Neutrophil (primary cell): ENCODE data around the gene PLSCR1.

ENCODE experiments used
- H3K27ac ChIP-seq: fragments of 200-600 bp; sonication (generic); 2 replicates; pipeline ENCODE4 v1.5.1; 2016; ENCODE audit warnings: mild to moderate bottlenecking, moderate library complexity
- H3K27me3 ChIP-seq: fragments of 200-600 bp; sonication (generic); 2 replicates; pipeline ENCODE4 v1.6.0; 2016; ENCODE audit warnings: mild to moderate bottlenecking
- H3K36me3 ChIP-seq: fragments of 200-600 bp; sonication (generic); 2 replicates; pipeline ENCODE4 v1.5.1; 2017
- H3K4me1 ChIP-seq, 2 experiments: fragments of 200-600 bp in 1 of 2; sonication (generic) in 1 of 2; 1 replicate in 1 of 2; 2 replicates in 1 of 2; pipeline versions ENCODE4 v1.5.1 to v1.6.1; 2013 to 2016; ENCODE audit warnings: low read depth in 1 of 2, low read length in 1 of 2, mild to moderate bottlenecking in 1 of 2, moderate library complexity in 1 of 2; ENCODE audit not compliant: control insufficient read depth in 1 of 2, insufficient read depth in 1 of 2
- H3K4me3 ChIP-seq, 2 experiments: fragments of 200-600 bp in 1 of 2; sonication (generic) in 1 of 2; 1 replicate in 1 of 2; 2 replicates in 1 of 2; pipeline ENCODE4 v1.5.1; 2013 to 2016; ENCODE audit warnings: low read depth in 1 of 2, low read length in 1 of 2, mild to moderate bottlenecking in 1 of 2, moderate library complexity in 1 of 2
- H3K9me3 ChIP-seq: fragments of 200-600 bp; sonication (generic); 2 replicates; pipeline ENCODE4 v1.5.1; 2016
- TF ChIP-seq, protein P1 (sequence below): fragments of 200-600 bp; sonication (generic); IDR thresholded peaks from 2 replicates; pipeline ENCODE4 v1.5.1; 2016; ENCODE audit warnings: antibody characterized with exemption

The PLSCR1 gene

DNA sequence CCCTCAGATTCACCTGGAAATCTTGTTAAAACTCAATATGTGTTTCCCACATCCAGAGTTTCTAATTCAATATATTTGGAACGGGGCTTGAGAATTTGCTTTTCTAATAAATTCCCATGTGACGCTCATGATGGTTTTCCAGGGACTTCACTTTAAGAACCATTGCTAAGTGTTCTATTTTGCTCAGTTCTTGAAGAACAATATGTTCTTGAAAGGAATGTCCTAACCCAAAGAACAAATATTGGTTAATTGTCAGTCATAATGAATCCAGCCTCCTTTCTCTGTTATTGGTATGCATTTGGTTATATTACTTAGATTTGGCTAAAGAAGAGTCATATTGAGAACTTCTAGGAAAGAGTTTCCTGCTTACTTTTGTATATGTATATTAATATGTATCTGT lies 70.7 kb downstream of the PLSCR1 start:
- H3K4me3 ChIP-seq: no peak overlapping the region
- H3K9me3 ChIP-seq: no peaks in the 10 kb centered on the region
- H3K27me3 ChIP-seq: peaks cover 9% of the 10 kb centered on the region
- H3K27ac ChIP-seq: no peak overlapping the region
- no peaks in the 10 kb centered on the region for H3K36me3 ChIP-seq
- H3K4me1 ChIP-seq: peaks cover 2 to 4% of the 10 kb centered on the region in 2 experiments
- TF ChIP-seq, protein P1, sequence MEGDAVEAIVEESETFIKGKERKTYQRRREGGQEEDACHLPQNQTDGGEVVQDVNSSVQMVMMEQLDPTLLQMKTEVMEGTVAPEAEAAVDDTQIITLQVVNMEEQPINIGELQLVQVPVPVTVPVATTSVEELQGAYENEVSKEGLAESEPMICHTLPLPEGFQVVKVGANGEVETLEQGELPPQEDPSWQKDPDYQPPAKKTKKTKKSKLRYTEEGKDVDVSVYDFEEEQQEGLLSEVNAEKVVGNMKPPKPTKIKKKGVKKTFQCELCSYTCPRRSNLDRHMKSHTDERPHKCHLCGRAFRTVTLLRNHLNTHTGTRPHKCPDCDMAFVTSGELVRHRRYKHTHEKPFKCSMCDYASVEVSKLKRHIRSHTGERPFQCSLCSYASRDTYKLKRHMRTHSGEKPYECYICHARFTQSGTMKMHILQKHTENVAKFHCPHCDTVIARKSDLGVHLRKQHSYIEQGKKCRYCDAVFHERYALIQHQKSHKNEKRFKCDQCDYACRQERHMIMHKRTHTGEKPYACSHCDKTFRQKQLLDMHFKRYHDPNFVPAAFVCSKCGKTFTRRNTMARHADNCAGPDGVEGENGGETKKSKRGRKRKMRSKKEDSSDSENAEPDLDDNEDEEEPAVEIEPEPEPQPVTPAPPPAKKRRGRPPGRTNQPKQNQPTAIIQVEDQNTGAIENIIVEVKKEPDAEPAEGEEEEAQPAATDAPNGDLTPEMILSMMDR: no peak

GRCh38 chr3:146472611-146473010 lies 71.8 kb downstream of the PLSCR1 start:
- Histone ChIP-seq H3K27ac (no peak overlapping the region), H3K9me3 (no peaks in the 10 kb centered on the region), H3K36me3 (no peaks in the 10 kb centered on the region), H3K4me1 (peaks cover 2 to 4% of the 10 kb centered on the region in 2 experiments), H3K4me3 (no peak overlapping the region), H3K27me3 (peaks cover 9% of the 10 kb centered on the region)
- TF ChIP-seq, protein P1: no peak

GRCh38 chr3:146471012-146471411 lies 73.4 kb downstream of the PLSCR1 start:
- TF ChIP-seq, protein P1: no peak
- H3K27me3 ChIP-seq: peaks cover 9% of the 10 kb centered on the region
- H3K4me1 ChIP-seq: peaks cover 2 to 4% of the 10 kb centered on the region in 2 experiments
- no peaks in the 10 kb centered on the region for H3K9me3 ChIP-seq
- H3K4me3 ChIP-seq: no peak overlapping the region
- no peaks in the 10 kb centered on the region for H3K36me3 ChIP-seq
- no peak overlapping the region for H3K27ac ChIP-seq

GRCh38 chr3:146470425-146470990 lies 73.9 kb downstream of the PLSCR1 start:
- Histone ChIP-seq H3K4me1 (peaks cover 2 to 4% of the 10 kb centered on the region in 2 experiments), H3K27me3 (peaks cover 9% of the 10 kb centered on the region), H3K36me3 (no peaks in the 10 kb centered on the region), H3K9me3 (no peaks in the 10 kb centered on the region), H3K4me3 (no peak overlapping the region), H3K27ac (no peak overlapping the region)
- TF ChIP-seq, protein P1: no peak

DNA sequence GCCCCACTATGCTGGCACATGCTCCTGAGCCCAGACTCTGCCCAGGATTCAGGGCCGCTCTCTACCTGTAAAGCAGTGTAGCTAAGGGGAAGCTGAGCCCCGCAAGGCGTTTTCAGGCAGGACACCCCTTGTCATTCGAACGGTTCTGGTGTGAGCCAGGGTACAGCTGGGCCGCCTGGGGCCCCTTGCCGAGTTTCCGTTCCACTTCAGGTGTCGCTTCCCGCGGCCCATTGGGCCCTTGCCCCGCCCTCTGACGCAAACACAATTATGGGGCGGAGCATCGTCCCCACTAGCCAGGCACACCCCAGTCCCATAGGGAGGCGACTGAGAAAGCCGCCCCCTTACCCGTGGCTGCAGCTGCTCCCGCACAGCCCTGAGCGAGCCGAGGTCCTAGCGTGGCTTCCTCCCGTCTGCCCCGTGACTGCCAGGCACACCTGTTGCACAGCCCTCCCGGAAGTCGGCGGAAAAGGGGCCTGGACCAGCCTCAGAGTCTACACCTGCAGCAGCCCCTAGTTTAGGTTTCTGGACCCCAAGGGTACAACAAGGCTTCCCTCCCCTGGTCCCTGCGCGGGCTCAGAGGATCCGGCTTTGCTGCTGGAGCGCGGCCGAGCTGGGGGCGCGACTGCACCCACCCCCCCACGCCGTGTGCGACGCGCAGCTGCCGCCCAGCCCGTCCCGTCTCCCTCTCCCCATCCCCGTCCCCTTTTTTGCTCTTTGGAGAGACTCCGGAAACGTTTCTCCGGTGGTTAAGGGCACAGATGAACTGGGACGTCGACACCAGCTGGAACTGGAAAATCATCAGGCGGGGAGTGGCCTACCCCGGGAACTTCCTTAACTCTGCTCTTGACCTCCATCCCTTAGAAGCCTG lies 75.0 kb downstream of the PLSCR1 start, which contains the start of gene PLSCR2:
Gene PLSCR2 (minus strand): TSS at position 412 of the 868 bp plus-strand sequence. CDS start 9,657 bp downstream, outside the sequence.
- peak within 1 kb of the TSS; percentile 60 for H3K27ac ChIP-seq
- H3K27me3 ChIP-seq: peaks cover 2% of the 10 kb centered on the region
- TF ChIP-seq, protein P1: no peak
- H3K36me3 ChIP-seq: no peaks in the 10 kb centered on the region
- no peaks in the 10 kb centered on the region for H3K9me3 ChIP-seq
- H3K4me3 ChIP-seq: peak within 1 kb of the TSS; percentile 83 to 85
- H3K4me1 ChIP-seq: peaks cover 2 to 4% of the 10 kb centered on the region in 2 experiments
